ENCODE measurements around the gene BROX.
"Not testable (repeated sequence)": the region's sequence is repeated elsewhere in the genome, so short reads cannot be mapped to it uniquely, and the experiment has no call there.

The BROX gene

DNA sequence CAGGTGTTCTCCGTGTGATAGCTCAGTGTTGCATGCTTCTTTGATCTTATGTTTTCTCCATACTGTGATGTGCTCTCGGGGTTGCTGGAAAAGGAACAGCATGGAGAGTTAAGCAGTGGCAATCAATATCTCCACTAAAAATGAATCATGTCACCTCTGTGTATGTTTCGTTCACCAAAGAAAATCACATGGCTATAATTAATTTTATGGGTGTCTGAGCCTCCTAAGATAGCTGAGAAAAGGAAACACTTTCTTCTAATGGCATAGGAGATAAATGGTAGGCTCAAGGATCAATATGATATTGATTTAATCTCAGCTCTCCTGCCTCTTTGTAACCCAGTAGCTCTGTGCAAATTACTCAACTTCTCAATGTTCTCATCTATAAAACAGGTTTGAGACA lies 38.9 kb downstream of the BROX start:
- Histone ChIP-seq H3K4me3 (ENCODE audit: insufficient read depth, low read depth, low read length) (no peak overlapping the region), H3K36me3 (ENCODE audit: control insufficient read depth, insufficient read depth, low read length) (no peaks in the 10 kb centered on the region), H3K4me1 (ENCODE audit: control insufficient read depth, insufficient read depth, low read length) (no peaks in the 10 kb centered on the region), H3K27ac (ENCODE audit: insufficient read depth, low read depth, low read length, poor library complexity, severe bottlenecking) (no peak overlapping the region), H3K9me3 (ENCODE audit: control insufficient read depth, low read length) (no peaks in the 10 kb centered on the region), H3K27me3 (ENCODE audit: control insufficient read depth, insufficient read depth, low read length, poor library complexity, severe bottlenecking) (no peaks in the 10 kb centered on the region)
- WGBS, 2 experiments: 81 to 87% methylated on average over 2 to 3 of the region's 3 CpGs

DNA sequence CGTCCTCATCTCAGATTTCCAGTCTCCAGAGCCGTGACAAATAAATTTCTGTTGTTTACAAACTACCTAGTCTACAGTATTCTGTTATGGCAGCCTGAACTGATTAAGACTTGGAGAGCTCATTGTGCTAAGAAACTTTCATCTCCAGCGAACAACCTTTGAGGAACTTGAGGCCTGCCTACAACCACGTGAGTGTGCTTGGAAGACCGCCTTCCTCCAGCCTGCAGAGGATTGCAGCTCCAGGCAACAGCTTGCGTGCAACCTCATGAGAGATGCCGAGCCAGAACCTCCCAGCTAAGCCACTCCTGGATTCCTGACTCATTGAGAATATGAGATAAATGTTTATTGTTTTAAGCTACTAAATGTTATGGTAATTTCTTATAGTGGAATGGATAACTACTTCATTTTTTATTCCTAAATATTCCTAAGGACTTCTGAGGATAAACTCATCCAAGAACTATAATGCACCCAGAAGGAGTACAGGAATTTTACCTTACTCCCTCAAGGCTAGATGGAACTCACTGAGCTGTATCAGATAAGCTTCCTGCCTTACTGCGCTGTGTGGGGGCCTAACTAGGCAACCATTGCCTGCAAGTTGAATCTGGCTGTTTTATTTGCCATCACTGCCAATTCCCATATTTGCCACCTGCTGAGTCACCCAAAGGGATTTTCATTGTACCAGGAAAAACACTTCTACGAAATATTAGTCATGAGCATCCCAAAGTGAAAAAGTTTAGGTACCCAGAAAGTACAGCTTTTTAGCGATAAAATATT lies 42.2 kb downstream of the BROX start:
- no peaks in the 10 kb centered on the region for H3K36me3 ChIP-seq (ENCODE audit: control insufficient read depth, insufficient read depth, low read length)
- no peaks in the 10 kb centered on the region for H3K9me3 ChIP-seq (ENCODE audit: control insufficient read depth, low read length)
- H3K27me3 ChIP-seq (ENCODE audit: control insufficient read depth, insufficient read depth, low read length, poor library complexity, severe bottlenecking): no peaks in the 10 kb centered on the region
- H3K4me1 ChIP-seq (ENCODE audit: control insufficient read depth, insufficient read depth, low read length): no peaks in the 10 kb centered on the region
- 93 to 98% methylated on average over 10 of the region's 10 CpGs for WGBS, 2 experiments
- H3K27ac ChIP-seq (ENCODE audit: insufficient read depth, low read depth, low read length, poor library complexity, severe bottlenecking): no peak overlapping the region
- no peak overlapping the region for H3K4me3 ChIP-seq (ENCODE audit: insufficient read depth, low read depth, low read length)

DNA sequence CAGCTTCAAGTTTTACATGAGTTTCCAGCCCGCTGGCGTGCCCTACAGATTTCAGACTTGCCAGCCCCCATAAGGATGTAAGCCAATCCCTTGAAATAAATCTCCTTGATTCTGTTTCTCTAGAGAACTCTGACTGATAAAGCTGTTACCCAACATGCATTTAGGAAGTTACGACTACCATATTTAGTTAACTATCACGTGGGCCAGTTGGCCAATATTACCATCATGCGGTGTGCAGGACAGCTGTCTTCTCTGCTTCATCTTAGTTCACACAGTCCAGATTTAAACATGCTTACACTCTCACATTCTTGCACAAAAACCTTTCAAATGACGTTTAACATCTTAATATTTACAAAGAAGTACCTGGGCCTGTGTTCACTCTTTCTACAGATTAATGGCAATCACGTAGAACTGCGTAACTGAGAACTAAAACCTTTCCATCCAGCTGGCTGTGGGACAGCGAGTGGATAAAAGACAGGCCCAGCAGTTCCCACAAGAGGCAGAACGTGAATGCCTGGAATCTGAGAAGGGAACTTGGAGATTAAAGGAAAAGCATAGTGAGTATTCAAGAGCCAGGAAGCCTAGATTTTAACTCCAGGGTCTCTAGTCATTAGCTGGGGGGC lies 45.4 kb downstream of the BROX start:
- no peaks in the 10 kb centered on the region for H3K36me3 ChIP-seq (ENCODE audit: control insufficient read depth, insufficient read depth, low read length)
- no peak overlapping the region for H3K4me3 ChIP-seq (ENCODE audit: insufficient read depth, low read depth, low read length)
- no peaks in the 10 kb centered on the region for H3K4me1 ChIP-seq (ENCODE audit: control insufficient read depth, insufficient read depth, low read length)
- WGBS, 2 experiments: 81 to 82% methylated on average over 10 of the region's 10 CpGs
- H3K27ac ChIP-seq (ENCODE audit: insufficient read depth, low read depth, low read length, poor library complexity, severe bottlenecking): no peak overlapping the region
- H3K9me3 ChIP-seq (ENCODE audit: control insufficient read depth, low read length): no peaks in the 10 kb centered on the region
- no peaks in the 10 kb centered on the region for H3K27me3 ChIP-seq (ENCODE audit: control insufficient read depth, insufficient read depth, low read length, poor library complexity, severe bottlenecking)

DNA sequence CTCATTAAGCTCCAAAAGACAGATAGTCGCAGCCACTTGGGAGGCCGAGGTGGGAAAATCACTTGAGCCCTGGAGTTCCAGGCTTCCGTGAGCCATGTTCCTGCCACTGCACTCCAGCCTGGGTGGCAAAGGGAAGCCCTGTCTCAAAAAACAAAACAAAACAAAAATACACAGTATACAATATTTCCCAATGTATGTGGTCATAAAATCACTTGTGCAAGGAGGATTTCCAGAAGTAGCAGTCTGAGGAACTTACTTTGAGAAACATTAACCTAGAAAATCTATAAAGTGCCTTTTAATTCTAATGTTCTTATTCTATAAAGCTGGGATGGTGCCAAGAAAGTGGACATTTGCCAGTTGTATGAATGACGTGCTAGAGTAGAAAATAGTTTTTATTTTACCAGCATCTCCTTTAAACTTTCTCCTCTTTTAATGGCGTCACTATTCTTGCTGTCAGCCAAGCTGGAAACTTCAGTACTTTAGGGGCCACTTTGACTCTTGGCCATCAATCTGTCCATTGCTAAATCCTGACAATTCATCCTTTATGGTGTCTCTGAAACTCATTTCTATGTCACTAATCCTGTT lies 47.2 kb downstream of the BROX start:
- WGBS, 2 experiments: 93 to 97% methylated on average over 5 of the region's 5 CpGs
- H3K27ac ChIP-seq (ENCODE audit: insufficient read depth, low read depth, low read length, poor library complexity, severe bottlenecking): no peak overlapping the region
- H3K4me3 ChIP-seq (ENCODE audit: insufficient read depth, low read depth, low read length): no peak overlapping the region
- no peaks in the 10 kb centered on the region for H3K36me3 ChIP-seq (ENCODE audit: control insufficient read depth, insufficient read depth, low read length)
- H3K27me3 ChIP-seq (ENCODE audit: control insufficient read depth, insufficient read depth, low read length, poor library complexity, severe bottlenecking): no peaks in the 10 kb centered on the region
- H3K9me3 ChIP-seq (ENCODE audit: control insufficient read depth, low read length): no peaks in the 10 kb centered on the region
- H3K4me1 ChIP-seq (ENCODE audit: control insufficient read depth, insufficient read depth, low read length): no peaks in the 10 kb centered on the region

DNA sequence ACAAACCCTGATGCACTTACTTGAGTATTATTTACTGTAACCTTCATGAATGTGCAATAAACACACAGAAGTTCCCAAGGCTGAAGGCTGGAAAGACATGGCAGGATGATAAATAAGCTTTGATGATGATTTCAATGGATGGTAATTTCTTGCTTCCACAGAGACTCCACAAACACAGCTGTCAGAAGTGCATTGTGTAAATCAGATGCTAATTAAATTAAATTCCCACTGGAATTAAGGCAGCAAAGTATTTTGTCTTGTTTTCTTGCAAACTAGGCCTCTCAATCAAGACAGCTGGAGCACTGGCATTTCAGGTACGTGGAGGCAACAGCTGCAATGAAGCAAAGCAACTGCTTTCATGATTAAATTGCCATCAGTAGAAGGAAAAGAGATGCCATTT lies 48.7 kb downstream of the BROX start:
- H3K4me3 ChIP-seq (ENCODE audit: insufficient read depth, low read depth, low read length): no peak overlapping the region
- H3K27me3 ChIP-seq (ENCODE audit: control insufficient read depth, insufficient read depth, low read length, poor library complexity, severe bottlenecking): no peaks in the 10 kb centered on the region
- WGBS, 2 experiments: 57 to 76% methylated on average over 1 of the region's 1 CpG
- no peaks in the 10 kb centered on the region for H3K36me3 ChIP-seq (ENCODE audit: control insufficient read depth, insufficient read depth, low read length)
- no peaks in the 10 kb centered on the region for H3K9me3 ChIP-seq (ENCODE audit: control insufficient read depth, low read length)
- no peaks in the 10 kb centered on the region for H3K4me1 ChIP-seq (ENCODE audit: control insufficient read depth, insufficient read depth, low read length)
- no peak overlapping the region for H3K27ac ChIP-seq (ENCODE audit: insufficient read depth, low read depth, low read length, poor library complexity, severe bottlenecking)

DNA sequence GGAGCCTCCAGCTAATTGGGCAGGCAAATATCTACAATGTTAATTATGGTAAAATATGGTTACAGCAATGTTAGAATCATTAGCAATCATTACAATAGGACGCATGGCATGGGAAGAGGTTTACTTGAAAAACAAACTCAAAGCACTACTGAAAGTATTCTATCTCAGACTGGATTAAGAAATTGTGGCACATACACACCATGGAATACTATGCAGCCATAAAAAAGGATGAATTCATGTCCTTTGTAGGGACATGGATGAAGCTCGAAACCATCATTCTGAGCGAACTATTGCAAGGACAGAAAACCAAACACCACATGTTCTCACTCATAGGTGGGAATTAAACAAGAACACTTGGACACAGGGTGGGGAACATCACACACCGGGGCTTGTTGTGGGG lies 49.8 kb downstream of the BROX start:
- WGBS, 2 experiments: 80 to 85% methylated on average over 1 to 2 of the region's 4 CpGs
- not testable (repeated sequence) for H3K36me3 ChIP-seq (ENCODE audit: control insufficient read depth, insufficient read depth, low read length); H3K27me3 ChIP-seq (ENCODE audit: control insufficient read depth, insufficient read depth, low read length, poor library complexity, severe bottlenecking); H3K4me3 ChIP-seq (ENCODE audit: insufficient read depth, low read depth, low read length); H3K27ac ChIP-seq (ENCODE audit: insufficient read depth, low read depth, low read length, poor library complexity, severe bottlenecking); H3K4me1 ChIP-seq (ENCODE audit: control insufficient read depth, insufficient read depth, low read length); H3K9me3 ChIP-seq (ENCODE audit: control insufficient read depth, low read length)

DNA sequence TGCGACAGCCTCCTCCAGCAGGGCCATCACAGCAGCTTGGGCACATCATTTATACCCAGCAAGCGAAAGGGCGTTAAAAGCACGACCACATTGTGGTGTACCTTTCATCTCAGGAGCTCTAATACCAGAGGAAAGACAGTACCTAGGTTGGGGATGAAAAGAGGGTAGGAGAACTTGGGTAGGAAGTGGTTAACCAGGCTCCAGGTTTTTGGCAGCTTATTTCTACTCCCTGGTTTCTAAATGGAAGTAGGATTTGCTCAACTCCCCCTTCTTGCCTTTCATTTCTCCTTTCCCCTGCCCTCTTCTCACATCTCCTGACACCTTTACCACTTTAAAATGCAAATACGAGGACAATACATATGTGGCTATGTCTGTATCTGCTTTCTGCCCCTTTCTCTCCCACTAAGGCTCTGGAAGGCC lies 54.8 kb downstream of the BROX start:
- no peaks in the 10 kb centered on the region for H3K36me3 ChIP-seq (ENCODE audit: control insufficient read depth, insufficient read depth, low read length)
- no peaks in the 10 kb centered on the region for H3K4me1 ChIP-seq (ENCODE audit: control insufficient read depth, insufficient read depth, low read length)
- no peak overlapping the region for H3K27ac ChIP-seq (ENCODE audit: insufficient read depth, low read depth, low read length, poor library complexity, severe bottlenecking)
- no peaks in the 10 kb centered on the region for H3K27me3 ChIP-seq (ENCODE audit: control insufficient read depth, insufficient read depth, low read length, poor library complexity, severe bottlenecking)
- no peak overlapping the region for H3K4me3 ChIP-seq (ENCODE audit: insufficient read depth, low read depth, low read length)
- H3K9me3 ChIP-seq (ENCODE audit: control insufficient read depth, low read length): peaks cover 2% of the 10 kb centered on the region
- WGBS, 2 experiments: 92 to 97% methylated on average over 5 of the region's 5 CpGs

DNA sequence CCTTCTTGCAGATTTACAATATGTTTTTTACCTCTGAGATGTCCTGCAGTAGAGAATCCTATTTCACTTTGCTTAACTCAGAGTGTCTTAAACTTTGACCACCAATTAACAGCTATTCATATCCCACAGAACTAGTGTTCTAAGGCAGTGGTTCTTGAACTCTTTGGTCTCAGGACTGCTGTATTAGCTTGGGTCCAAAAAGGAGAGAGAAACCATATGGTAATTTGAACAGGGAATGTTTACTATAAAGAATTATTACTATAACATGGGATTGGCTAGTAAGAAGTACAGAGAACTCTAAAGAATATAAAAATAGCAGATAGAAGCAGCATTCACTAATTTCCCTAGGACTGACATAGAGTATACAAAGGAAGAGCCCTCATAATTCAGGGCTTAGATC lies 56.2 kb downstream of the BROX start:
- H3K4me1 ChIP-seq (ENCODE audit: control insufficient read depth, insufficient read depth, low read length): no peaks in the 10 kb centered on the region
- no peak overlapping the region for H3K27ac ChIP-seq (ENCODE audit: insufficient read depth, low read depth, low read length, poor library complexity, severe bottlenecking)
- H3K36me3 ChIP-seq (ENCODE audit: control insufficient read depth, insufficient read depth, low read length): no peaks in the 10 kb centered on the region
- no peak overlapping the region for H3K4me3 ChIP-seq (ENCODE audit: insufficient read depth, low read depth, low read length)
- H3K9me3 ChIP-seq (ENCODE audit: control insufficient read depth, low read length): peaks cover 2% of the 10 kb centered on the region
- H3K27me3 ChIP-seq (ENCODE audit: control insufficient read depth, insufficient read depth, low read length, poor library complexity, severe bottlenecking): no peaks in the 10 kb centered on the region

DNA sequence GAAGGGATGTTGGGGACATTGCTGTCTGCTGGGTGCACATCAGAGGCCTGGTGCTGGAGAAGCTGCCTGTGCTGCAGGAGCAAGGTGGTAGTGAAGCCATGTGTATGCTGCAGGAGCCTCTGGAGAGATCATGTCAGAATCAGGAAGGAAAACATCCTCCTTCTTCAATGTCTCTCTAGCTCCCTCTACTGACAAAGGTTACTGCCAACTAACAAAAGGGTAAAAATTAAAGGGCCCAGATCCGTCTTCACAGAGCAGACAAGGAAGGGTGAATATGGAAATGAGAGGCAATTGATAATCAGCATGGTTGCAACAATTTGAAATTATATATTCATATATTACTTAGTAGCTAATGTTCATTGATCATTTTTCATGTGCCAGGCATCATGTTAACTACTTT lies 56.8 kb downstream of the BROX start:
- Histone ChIP-seq H3K4me1 (ENCODE audit: control insufficient read depth, insufficient read depth, low read length) (no peaks in the 10 kb centered on the region), H3K36me3 (ENCODE audit: control insufficient read depth, insufficient read depth, low read length) (no peaks in the 10 kb centered on the region), H3K4me3 (ENCODE audit: insufficient read depth, low read depth, low read length) (no peak overlapping the region), H3K27ac (ENCODE audit: insufficient read depth, low read depth, low read length, poor library complexity, severe bottlenecking) (no peak overlapping the region), H3K9me3 (ENCODE audit: control insufficient read depth, low read length) (peaks cover 2% of the 10 kb centered on the region), H3K27me3 (ENCODE audit: control insufficient read depth, insufficient read depth, low read length, poor library complexity, severe bottlenecking) (no peaks in the 10 kb centered on the region)
- 86 to 91% methylated on average over 1 of the region's 1 CpG for WGBS, 2 experiments

DNA sequence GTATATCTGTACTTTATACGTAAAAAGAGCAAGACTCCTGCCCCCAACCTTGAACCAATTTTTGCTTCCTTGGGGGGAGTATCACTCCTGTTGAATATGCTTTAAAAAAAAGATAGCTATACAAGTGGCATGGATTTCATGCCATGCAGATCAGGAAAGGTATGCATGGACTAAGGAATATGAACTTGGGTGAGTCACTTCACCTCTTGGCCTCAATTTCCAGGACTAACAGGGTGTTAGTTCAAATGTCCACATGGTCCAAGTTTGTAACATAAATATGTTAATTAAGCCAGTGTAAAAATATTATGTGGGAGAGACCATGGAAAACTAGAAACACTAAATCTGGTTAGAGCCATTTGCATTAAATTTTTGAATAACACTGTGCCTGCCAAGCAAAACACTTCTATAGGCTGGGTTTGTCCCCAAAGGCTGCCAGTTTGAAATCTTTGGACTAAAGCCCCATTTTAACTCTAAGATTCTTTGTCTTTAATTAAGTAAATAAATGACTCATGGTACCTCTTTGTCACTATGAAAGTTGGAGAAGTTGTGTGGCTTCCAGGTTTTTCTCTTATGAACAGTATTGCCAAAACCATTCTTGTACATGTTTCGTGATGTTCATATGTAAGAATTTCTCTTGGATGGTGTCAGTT lies 57.7 kb downstream of the BROX start:
- WGBS, 2 experiments: 82 to 95% methylated on average over 1 to 2 of the region's 2 CpGs
- Histone ChIP-seq H3K27ac (ENCODE audit: insufficient read depth, low read depth, low read length, poor library complexity, severe bottlenecking) (no peak overlapping the region), H3K4me1 (ENCODE audit: control insufficient read depth, insufficient read depth, low read length) (no peaks in the 10 kb centered on the region), H3K36me3 (ENCODE audit: control insufficient read depth, insufficient read depth, low read length) (no peaks in the 10 kb centered on the region), H3K9me3 (ENCODE audit: control insufficient read depth, low read length) (peaks cover 2% of the 10 kb centered on the region), H3K4me3 (ENCODE audit: insufficient read depth, low read depth, low read length) (no peak overlapping the region), H3K27me3 (ENCODE audit: control insufficient read depth, insufficient read depth, low read length, poor library complexity, severe bottlenecking) (no peaks in the 10 kb centered on the region)

Measured in ectodermal cell (in vitro differentiated cells).